NT2/D1 (cell line): ENCODE results near the gene GFM2.

ENCODE experiments used
- DNase-seq: peaks from one replicate; pipeline ENCODE4 v3.0.0-alpha.2; 2011; ENCODE audit warnings: low read depth, low spot score
- H3K27me3 ChIP-seq: 2 replicates; pipeline ENCODE4 v1.6.0; 2011; ENCODE audit warnings: mild to moderate bottlenecking; ENCODE audit not compliant: insufficient read length, insufficient read depth
- H3K36me3 ChIP-seq: 2 replicates; pipeline ENCODE4 v1.6.1; 2011; ENCODE audit warnings: mild to moderate bottlenecking, low read length, mixed read lengths; ENCODE audit not compliant: insufficient read depth, insufficient read length
- H3K4me1 ChIP-seq: 2 replicates; pipeline ENCODE4 v1.5.1; 2011; ENCODE audit not compliant: insufficient read depth, insufficient read length
- H3K4me3 ChIP-seq: 2 replicates; pipeline ENCODE4 v1.5.1; 2011; ENCODE audit warnings: low read depth; ENCODE audit not compliant: insufficient read length
- H3K9ac ChIP-seq: 2 replicates; pipeline ENCODE4 v1.6.0; 2011; ENCODE audit warnings: low read depth; ENCODE audit not compliant: insufficient read length
- H3K9me3 ChIP-seq: 2 replicates; pipeline ENCODE4 v1.5.1; 2011; ENCODE audit warnings: mild to moderate bottlenecking, low read length; ENCODE audit not compliant: insufficient read depth
- YY1 ChIP-seq: IDR thresholded peaks from 2 replicates; pipeline ENCODE4 v1.6.1; 2011; ENCODE audit not compliant: insufficient read length, insufficient read depth
- ZNF274 ChIP-seq: IDR thresholded peaks from 2 replicates; pipeline ENCODE4 v1.6.1; 2011; ENCODE audit warnings: mild to moderate bottlenecking, low read depth, low read length

Gene GFM2

DNA sequence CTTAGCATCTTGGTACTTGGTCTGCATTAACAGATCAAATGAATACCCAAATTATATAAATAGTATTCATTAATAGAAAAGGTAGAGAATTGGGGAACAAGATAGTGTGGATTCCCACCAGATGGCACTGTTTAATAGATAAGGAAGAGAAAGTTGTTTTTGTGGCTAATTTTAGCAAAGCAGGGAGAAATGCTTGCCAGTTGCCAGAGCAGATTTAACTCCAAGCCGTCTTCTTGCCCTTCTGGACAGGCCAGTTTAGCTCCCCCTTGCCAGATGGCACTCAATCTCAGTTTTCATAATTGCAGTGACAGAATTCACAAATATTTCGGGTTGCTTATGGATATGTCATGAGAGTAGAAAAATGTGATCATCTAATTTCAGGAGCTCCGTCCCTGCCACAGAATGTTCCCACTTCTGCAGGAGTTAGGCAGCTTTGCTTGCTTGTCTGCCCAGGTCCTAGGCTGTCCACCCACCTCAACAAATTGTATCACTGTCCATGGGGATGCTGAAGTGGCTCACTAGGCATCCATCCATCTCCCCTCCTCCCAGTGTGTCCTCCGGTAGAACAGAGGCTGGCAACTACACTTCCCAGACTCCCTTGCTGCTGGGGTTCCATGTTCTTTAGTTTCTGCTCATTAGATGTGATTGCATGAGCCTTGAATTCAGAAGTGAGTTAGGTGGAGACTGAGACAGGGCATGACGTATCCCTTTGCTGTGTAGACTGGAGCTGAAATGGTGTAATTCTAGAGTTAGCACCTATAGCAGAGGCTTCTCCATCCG lies 93.7 kb downstream of the GFM2 start:
- Histone ChIP-seq H3K27me3 (no peaks in the 10 kb centered on the region), H3K4me1 (no peaks in the 10 kb centered on the region), H3K9ac (no peak overlapping the region), H3K36me3 (no peaks in the 10 kb centered on the region), H3K4me3 (no peak overlapping the region), H3K9me3 (peaks cover 13% of the 10 kb centered on the region; the same call in 1 of the 2 replicates)
- TF ChIP-seq YY1 (peak; percentile 24), ZNF274 (no peak)
- DNase-seq: no peak

DNA sequence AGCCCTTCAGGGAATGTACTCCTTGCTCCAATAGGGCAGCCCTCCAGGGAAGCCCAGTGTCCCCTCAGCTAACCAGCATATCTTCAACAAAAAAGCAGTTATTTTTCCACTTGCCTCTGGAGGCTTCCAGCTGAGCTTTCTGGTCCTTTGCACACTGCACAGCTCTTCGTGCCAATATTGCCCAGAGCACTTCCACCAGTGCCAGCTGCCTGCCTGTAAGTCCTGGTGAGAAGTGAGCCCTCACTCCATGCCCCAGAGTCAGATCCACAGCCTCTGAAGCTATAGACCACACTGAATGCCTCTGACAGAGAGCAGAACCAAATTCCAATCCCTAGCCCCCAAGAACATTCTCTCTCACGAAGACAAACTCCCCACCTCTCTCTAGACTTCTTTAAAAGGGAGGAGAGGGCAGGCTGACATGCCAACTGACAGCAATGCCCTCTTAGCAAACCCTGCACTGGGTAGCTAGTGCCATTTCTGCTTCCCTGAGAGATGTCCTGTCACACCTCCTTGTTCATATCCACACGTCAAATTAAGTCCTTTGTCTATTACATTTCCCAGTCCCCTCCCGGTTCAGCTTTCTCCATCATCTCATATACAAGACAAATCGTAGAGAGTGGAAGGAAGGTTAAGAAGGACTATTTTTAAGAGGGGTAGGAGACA lies 94.6 kb downstream of the GFM2 start:
- H3K4me1 ChIP-seq: no peaks in the 10 kb centered on the region
- no peak overlapping the region for H3K4me3 ChIP-seq
- DNase-seq: no peak
- no peak for TF ChIP-seq YY1
- no peaks in the 10 kb centered on the region for H3K36me3 ChIP-seq
- no peaks in the 10 kb centered on the region for H3K27me3 ChIP-seq
- no peak overlapping the region for H3K9ac ChIP-seq
- peaks cover 13% of the 10 kb centered on the region; the same call in 1 of the 2 replicates for H3K9me3 ChIP-seq
